ENCODE measurements around the gene TRIM33.

Gene TRIM33

DNA sequence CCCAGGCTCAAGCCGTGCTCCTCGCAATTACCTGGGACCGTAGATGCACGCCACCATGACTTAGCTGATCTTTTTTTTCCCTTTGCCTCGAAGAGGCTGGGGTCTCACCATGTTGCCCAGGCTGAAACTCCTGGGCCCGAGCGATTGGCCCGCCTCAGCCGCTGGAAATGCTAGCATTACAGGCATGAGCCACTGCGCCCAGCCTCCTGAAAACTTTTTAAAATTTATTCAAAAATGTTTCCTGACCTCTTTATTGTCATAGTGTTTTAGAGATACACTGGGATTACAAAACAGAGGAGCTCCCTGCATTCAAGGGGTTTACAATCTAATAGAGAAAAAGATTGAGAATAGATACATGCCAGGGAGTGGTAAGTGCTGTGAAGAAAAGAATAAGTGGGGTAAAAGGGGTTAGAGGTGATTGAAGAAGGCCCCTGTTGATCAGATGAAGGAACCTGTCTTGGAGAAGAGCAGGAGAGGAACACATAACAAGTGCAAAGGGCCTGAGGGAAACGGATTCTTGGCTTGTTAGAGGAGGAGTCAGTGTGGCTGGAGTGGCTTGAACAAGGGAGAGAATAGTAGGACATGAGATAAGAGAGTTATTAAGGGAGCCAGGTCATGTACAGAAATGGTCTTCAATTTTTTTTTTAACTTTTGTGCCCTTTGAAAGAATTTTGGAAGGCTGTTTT lies 1.7 kb upstream of the TRIM33 start:
- H3K4me3 ChIP-seq (ENCODE audit: low read depth, low read length): no peak overlapping the region
- TF ChIP-seq, protein P1, sequence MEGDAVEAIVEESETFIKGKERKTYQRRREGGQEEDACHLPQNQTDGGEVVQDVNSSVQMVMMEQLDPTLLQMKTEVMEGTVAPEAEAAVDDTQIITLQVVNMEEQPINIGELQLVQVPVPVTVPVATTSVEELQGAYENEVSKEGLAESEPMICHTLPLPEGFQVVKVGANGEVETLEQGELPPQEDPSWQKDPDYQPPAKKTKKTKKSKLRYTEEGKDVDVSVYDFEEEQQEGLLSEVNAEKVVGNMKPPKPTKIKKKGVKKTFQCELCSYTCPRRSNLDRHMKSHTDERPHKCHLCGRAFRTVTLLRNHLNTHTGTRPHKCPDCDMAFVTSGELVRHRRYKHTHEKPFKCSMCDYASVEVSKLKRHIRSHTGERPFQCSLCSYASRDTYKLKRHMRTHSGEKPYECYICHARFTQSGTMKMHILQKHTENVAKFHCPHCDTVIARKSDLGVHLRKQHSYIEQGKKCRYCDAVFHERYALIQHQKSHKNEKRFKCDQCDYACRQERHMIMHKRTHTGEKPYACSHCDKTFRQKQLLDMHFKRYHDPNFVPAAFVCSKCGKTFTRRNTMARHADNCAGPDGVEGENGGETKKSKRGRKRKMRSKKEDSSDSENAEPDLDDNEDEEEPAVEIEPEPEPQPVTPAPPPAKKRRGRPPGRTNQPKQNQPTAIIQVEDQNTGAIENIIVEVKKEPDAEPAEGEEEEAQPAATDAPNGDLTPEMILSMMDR (IDR thresholded peaks at IDR 0.05; ENCODE audit: borderline replicate concordance, insufficient read depth, low read depth, low read length): no peak

DNA sequence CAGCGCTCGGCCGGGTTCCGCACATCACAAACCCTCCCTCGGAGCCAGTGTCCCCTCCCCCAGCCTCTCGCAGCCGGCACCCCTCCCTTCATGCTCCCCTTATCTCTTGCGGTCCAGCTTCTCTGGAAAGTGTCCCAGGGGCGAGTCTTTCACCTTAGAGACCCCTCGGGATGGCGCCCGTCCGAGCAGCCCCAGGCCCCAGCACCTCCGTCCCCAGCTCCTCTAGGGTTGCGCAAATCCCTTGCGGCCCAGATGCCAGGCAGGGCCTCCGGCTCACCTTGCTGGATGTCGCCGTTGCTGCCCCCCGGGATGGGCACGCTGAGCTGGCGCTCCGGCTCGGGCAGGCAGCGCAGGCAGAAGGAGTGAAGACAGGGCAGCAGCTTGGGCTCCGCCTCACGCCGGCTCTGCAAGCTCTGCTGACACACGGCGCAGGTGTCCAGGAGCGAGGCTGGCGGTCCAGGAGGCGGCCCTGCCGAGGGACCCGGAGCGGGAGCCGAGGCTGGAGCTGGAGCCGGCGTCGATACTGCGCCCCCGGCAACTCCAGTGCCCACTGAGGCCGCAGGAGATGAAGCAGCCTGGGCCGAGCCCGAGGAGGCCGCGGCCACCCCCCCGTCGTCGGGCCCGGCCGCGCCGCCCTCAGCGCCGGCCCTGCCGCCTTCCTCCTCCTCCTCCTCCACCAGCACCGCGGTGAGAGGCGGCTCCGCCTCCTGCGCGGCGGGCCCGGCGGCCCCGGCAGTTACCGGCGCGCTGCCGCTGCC lies 550 bp downstream of the TRIM33 start:
- TF ChIP-seq, protein P1 (IDR thresholded peaks at IDR 0.05; ENCODE audit: borderline replicate concordance, insufficient read depth, low read depth, low read length): no peak
- peak overlapping the region; percentile 97 for H3K4me3 ChIP-seq (ENCODE audit: low read depth, low read length)

DNA sequence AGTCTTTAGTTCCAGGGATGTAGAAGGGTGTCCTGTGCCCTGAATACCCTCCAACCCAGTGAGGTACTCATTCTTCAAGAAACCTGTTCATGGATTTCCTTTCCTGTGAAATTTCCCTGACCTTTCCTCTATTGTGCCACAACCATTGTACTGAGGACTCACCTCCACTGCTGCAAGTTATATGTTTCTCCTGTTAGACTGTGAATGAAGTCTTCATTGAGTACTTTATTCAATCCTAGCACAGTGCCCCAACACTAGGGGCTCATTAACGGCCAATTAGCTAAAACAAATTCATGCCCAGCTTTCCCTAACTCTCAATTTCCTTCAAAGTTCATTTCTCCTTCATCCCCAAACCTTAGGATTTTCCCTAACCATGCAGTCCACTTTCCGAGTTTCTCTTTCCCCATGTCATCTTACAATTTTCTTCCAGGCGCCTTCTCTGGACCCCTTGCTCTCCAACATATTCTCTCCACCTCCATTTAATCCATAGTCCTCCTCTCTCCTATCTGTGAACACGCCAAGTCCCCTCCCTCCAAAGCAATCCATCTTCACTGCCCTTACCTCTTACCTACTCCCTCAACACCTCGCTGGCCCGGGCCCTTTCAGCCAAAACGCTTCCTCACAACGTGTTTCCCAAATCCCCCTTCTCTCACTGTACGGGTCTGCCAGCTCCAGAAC lies 1.3 kb downstream of the TRIM33 start:
- TF ChIP-seq, protein P1 (IDR thresholded peaks at IDR 0.05; ENCODE audit: borderline replicate concordance, insufficient read depth, low read depth, low read length): no peak
- peak overlapping the region; percentile 97 for H3K4me3 ChIP-seq (ENCODE audit: low read depth, low read length)

DNA sequence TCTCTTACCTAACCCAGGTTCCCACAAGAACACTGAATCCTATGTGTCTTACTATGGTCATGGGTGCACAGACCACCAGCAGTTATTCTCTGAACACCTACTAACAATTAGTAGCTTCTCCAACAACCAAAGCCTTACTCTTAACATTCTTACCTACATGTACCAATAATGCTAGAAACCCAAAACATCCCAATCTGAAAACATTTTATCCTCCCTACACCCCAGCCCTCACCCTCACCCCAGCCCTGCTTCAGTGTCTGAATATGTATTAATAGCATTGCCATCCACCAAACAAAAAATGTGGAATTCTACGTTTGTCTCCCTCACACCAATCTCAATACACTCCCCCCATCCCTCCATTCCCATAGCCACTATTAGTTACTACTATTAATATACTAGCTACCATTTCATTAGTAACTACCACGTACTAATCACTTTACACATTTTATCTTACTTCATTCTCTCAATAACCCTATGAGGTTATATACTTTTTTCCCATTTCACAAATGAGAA lies 2.6 kb downstream of the TRIM33 start:
- TF ChIP-seq, protein P1 (IDR thresholded peaks at IDR 0.05; ENCODE audit: borderline replicate concordance, insufficient read depth, low read depth, low read length): no peak
- H3K4me3 ChIP-seq (ENCODE audit: low read depth, low read length): no peak overlapping the region

DNA sequence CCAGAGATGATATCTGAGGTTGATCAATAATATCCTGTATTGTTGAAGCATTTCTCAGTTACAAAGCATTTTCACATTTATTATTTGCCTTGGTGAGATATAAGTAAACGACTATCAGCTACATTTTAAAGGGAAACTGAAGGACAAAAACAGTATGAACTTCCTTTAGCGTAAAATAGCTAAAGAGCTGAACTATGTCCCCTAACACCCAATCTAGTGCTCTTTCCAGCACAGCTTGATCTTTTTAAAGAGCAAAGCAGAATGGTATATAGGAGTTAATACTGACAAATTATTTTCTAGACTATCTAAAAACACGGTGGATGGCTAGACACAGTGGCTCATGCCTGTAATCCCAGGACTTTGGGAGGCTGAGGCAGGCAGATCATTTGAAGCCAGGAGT lies 3.5 kb downstream of the TRIM33 start:
- no peak overlapping the region for H3K4me3 ChIP-seq (ENCODE audit: low read depth, low read length)

DNA sequence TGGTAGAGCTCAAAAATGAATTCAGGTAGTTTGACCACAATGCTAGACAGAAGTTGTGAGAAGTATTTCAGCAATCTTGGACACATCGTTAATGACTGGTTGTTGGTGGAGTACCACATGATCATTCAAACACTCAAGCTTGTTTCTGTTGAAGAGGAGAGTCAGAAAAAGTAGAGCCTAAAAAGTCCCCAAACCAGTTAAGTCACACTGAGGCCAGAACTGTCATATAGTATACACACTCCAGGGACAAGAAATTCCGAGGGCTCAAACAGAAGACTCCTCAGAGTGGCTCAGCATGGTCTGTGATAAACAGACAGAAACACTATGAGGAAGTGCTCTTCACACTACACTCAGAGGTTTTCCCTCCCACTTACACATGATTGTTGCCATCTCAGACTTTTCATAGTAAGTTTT lies 5.8 kb downstream of the TRIM33 start:
- TF ChIP-seq, protein P1 (IDR thresholded peaks at IDR 0.05; ENCODE audit: borderline replicate concordance, insufficient read depth, low read depth, low read length): no peak
- H3K4me3 ChIP-seq (ENCODE audit: low read depth, low read length): no peak overlapping the region

More for the DNA sequence above, 3.5 kb downstream of the TRIM33 start:
- TF ChIP-seq, protein P1 (IDR thresholded peaks at IDR 0.05; ENCODE audit: borderline replicate concordance, insufficient read depth, low read depth, low read length): no peak
